HL-60/S4 treated with phorbol 12-myristate 13-acetate at 8.2 ng/mL for 4 days and 3 days (cell line): Measurements from ENCODE around the gene MFSD2B.

Experiments used
- in situ Hi-C: fragments of 300-500 bp; cut with MboI; formaldehyde crosslinking; loops from 2 replicates; pipeline ENCODE4 v1.15.0; 2022; ENCODE audit warnings: low sequenced_read_pairs

The MFSD2B gene

DNA sequence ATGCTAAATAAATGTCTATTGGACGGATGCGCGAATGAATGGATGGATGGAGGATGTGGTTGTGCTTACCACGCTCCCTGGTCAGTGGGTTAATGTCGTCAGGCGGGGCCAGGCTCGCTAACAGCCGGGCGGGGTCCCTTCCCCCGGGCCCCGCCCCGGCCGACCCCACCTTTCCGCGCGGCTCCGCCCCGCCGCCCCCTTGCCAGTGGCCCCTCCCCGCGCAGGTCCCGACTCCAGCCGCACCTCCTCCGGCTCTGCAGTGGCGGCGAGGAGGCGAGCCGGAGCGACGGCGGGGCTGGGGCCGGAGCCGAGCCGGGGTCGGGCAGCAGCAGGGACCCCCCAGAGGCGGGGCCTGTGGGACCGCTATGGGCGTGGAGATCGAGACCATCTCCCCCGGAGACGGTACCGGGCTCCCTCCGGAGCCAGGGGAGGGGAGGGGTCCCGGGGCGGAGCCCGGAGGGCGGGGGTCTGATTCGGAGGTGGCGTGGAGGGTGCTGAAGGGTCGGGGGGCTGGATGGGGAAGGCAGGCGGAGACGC lies 39.7 kb downstream of the MFSD2B start, which contains the start of gene FKBP1B:
FKBP1B (plus strand) TSS at position 257 of the 537 bp plus-strand sequence; CDS start at position 366, 109 bp downstream.
- in situ Hi-C loops = no loop called here

DNA sequence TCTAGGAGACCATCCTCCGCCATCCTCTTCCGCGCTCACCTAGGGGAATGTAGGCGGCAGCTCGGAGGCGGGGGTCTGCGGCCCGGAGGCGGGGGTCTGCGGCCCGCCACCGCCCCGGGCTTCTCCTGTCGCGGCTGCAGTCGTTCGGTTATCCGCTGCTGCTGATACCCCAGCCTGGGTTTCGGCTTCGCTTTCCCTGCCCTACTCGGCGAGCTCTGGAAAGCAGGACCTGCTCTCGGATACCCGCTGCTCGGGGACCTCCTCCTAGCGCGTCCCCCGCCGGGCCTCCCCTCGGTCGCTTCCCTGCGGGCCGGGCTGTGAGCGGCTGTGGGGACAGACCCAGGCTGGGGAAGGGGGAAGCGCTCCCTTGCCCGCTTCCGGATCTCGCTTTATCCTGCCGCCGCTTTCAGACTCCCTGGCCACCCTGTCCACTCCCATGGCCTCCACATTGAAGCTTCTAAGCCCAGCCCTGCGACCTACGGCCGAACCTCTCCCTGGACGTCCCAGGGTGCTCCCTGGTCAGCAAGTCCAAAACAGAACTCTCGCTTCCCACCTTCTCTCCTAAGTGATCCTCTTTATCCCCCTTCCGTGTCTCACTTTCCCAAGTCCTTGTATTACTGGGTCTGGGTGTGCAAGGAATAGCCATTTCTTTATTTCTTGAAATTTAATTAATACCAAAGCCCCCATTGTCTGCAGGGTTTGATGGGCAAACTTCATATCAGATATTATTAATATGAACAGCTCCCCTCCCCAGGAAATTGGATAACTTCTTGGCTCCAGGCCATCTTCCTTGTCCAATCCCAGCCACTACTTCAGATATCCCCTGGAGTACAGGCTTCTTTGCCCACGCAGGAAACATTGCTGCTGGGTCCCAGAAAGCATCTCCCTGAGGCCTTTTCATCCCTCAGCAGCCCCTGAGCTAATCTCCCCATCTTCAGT lies 40.4 kb downstream of the MFSD2B start:
- in situ Hi-C loops = no loop called here

DNA sequence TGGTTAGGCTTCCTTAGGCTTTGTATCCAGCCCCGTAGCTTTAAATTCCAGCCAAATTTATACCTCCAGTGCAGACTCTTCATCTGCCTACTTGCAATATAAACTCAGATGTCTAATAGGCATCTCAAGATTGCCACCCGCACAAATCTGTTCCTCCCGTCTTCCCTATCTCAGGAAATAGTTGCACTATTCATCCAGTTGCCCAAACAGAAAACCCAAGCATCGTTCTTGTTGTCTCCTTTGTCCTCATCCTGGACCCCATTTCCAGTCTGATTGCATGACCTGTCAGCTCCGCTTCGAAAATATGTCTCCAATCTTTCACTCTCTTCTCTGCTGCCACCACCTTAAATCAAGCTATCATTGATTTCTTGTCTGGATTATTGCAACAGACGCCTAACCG lies 41.9 kb downstream of the MFSD2B start:
- in situ Hi-C loops = no loop called here

DNA sequence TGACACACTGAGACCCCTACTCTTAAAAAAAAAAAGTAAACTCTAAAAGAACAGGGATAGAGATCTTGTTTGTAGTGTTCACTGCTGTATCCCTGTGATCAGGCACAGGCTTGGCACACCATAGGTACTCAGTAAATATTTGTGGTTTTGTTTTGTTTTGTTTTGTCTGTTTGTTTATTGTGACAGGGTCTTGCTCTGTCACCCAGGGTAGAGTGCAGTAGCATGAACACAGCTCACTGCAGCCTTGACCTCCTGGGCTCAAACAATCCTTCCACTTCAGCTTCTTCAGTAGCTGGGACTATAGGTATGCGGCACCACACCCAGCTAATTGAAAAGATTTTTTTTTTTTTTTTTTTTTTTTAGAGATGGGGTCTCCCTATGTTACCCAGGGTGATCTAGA lies 43.1 kb downstream of the MFSD2B start:
- in situ Hi-C loops = no loop called here

DNA sequence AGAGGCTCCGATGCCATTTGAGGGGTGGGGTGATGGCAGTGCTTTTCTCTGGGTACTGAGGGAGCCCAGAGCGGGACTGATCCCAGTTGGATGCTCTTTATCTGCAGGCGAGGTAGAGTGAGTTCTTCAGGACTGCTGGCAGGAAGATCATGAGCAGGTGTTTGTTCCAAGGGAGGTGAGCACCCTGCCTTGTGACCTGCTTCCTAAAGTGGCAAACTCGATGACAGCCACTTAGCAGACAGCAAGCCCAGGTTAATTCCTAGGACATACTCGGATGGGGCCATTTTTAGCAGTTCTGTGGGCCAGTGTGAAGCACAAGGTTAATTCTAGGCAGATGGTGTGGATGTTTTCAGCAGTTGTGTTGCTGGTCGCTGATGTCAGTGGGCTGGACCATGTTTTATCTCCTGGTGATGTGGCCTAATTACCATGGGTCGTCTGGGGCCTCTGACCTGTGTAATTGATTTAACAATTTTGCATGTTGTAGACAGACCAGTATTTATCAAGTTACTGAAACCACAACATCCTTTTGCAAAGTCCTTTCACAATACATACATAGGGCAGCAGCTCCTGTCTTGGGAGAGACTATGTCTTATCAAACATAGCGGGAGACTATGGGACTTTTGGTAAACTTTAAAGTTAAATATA lies 44.6 kb downstream of the MFSD2B start:
- in situ Hi-C loops = no loop called here

DNA sequence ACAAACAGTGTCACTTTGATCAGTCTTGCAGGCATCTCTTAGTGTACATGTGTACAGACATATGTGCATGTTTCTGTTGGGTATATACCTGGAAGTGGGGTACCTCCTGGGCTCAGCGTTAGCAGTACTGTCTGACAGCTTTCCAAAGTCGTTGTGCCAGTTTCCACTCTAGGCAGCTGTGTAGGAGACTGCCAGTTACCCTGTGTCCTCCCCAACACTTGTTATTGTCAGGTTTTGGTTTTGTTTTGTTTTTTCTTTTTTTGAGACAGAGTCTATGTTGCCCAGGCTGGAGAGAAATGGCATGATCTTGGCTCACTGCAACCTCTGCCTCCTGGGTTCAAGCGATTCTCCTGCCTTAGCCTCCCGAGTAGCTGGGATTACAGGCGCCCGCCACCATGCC lies 45.9 kb downstream of the MFSD2B start:
- in situ Hi-C loops = no loop called here

DNA sequence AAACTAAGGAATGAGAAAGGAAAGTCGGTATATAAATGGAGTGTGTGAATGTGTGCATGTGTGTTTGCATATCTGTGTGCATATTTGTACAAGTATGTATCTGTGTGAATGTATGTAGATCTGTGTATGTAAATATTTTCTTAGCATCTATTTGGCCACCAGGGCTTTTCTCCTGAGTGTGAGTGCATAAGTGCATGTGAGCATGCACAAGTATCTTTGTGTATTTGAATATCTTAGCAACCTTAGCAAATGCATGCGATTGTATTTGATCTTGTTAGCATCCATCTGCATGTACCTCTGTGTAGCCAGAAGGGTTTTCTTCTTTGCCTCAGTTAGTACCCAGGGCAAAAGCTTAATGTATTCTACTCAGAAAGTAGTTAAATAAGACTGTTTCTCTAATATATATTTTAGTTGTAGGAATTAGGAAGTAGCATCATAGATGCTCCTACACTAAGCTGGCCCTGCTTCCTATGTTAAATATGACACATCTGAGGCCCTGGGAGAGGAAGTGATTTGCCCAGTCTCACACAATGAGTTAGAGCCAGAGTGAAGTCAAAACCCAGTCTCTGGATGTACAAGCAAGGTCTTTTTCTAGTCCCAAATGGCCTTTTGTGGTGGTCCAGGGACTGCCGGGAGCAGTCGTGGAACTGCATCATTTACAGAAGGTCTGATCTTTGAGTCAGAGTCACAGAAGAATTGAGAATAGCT lies 48.8 kb downstream of the MFSD2B start:
- in situ Hi-C loops = no loop called here

DNA sequence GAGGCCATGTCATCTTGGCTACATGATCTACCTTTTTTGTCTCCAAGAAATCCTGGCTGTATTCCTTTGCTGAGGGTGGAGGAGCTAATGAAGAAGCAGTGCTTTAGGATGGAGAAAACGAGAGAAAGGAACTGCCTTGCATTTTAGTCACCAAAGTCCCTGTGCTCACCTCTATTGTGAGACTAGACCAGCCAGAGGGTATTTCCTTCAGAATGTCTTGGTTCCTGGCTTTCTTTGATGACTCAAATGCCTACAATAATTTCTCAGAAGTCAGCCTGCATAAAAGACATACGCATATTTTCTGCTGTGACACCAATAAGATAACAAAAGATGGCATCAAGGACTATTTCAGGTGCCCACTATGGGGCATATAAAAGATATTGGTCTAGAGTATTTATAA lies 55.5 kb downstream of the MFSD2B start:
- in situ Hi-C loops = no loop called here

DNA sequence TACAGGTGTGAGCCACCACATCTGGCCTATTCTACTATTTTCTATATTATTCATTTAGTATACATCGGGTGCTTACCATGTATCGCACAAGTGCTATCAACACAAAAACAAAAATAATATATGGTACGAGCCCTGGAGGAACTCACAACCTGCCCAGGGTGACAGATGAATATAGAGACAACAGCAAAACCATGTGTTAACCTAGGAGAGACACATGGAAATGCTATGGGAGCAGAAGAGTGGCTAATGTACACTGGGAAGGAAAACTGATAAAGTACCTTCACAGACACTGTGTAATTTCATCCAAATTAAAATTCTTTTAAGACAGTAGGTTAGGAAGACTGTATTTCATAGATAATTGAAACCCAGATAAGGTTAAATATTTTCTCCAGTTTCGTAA lies 62.4 kb downstream of the MFSD2B start:
- in situ Hi-C loops = no loop called here

DNA sequence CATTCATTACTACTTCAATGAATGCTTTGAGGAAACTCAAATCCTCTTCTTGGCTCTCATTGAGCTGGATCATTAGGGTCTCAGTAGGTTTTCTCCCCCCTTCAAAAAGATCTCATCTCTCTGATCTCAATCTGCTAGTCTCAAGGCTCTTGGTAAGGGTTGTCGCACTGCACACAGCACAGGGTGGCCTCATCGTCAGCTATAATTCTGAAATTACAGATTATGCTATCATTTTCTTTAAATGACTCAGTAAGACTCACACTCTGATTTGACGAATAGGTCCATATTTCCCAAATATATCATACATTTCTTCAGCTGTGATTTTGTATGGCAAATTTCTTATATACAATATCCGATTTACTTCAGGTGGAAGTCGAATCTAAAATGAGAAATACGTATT lies 63.9 kb downstream of the MFSD2B start:
- in situ Hi-C loops = no loop called here

DNA sequence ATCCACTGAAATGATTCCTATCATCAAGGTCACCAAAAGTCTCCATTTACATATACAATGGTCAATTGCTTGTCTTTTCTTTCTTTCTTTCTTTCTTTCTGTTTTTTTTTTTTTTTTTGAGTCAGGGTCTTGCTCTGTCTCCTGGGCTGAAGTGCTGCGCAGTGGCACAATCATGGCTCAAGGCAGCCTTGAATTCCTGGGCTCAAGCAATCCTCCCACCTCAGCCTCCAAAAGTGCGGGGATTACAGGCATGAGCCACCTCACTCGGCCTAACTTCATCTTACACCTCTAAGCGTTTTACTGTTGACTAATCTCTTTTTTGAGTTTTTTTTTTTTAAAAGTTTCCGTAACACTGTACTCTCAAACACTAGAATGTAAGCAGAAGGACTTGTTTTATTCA lies 65.4 kb downstream of the MFSD2B start:
- in situ Hi-C loops = no loop called here
